ENCODE results near the gene GRM7. TPM values are rescaled to one million over a fixed set of nuclear protein-coding genes. Genes with fewer than 3 reads are reported as not detected.

Gene GRM7
- total and polyA plus RNA-seq, 2 donors (not counting 1 experiment from before 2014, with no cell fraction given), result not detected

GRCh38 chr3:7106635-7107034, 245.7 kb downstream of the GRM7 start:
- Mint-ChIP-seq H3K4me3 (no peak overlapping the region), H3K9me3 (ENCODE audit: insufficient read depth) (peaks cover 6% of the 10 kb centered on the region), H3K4me1 (no peaks in the 10 kb centered on the region), H3K27ac (no peak overlapping the region), H3K27me3 (no peaks in the 10 kb centered on the region)
- no peak overlapping the region for H3K4me2 ChIP-seq (replicated peaks; ENCODE audit: low read depth, low read length, poor library complexity, severe bottlenecking)
- no peak overlapping the region for H2AFZ ChIP-seq (ENCODE audit: insufficient read depth, low read depth, low read length, poor library complexity, severe bottlenecking)
- H3K27me3 ChIP-seq (replicated peaks in 1 of 4; ENCODE audit: control extremely low read depth in 1 of 4, control insufficient read depth in 3 of 4, insufficient read depth in 4 of 4, low read length in 3 of 4), result no peaks in the 10 kb centered on the region
- H3K9ac ChIP-seq (ENCODE audit: low read length), result no peak overlapping the region
- H4K20me1 ChIP-seq (ENCODE audit: control insufficient read depth, insufficient read depth, low read length, poor library complexity, severe bottlenecking), result no peaks in the 10 kb centered on the region
- H3K27ac ChIP-seq (ENCODE audit: low read length in 2 of 2), result no peak overlapping the region
- no CpG with 5 or more reads among the region's 1 CpG for WGBS (ENCODE audit: insufficient coverage)
- H3K4me1 ChIP-seq (ENCODE audit: control insufficient read depth in 2 of 2, insufficient read depth in 2 of 2, low read length in 2 of 2), result no peaks in the 10 kb centered on the region
- TF ChIP-seq EZH2 (IDR thresholded peaks at IDR 0.05; ENCODE audit: borderline replicate concordance, insufficient read depth, low read depth, low read length, poor library complexity, severe bottlenecking) (no peak), CTCF (IDR thresholded peaks at IDR 0.05) (no peak)
- intact Hi-C loops (cut with micrococcal nuclease), result no loop called here
- no peak overlapping the region for H3K4me3 ChIP-seq (ENCODE audit: control extremely low read depth in 1 of 5, extremely low read depth in 1 of 5, insufficient read depth in 1 of 5, low read depth in 2 of 5, low read length in 4 of 5)
- ChIA-PET POLR2A (no interaction called here), CTCF (no interaction called here)
- ATAC-seq (ENCODE audit: low read depth) (no peak), DNase-seq (no peak)
- H3K36me3 ChIP-seq (replicated peaks in 1 of 2; ENCODE audit: control extremely low read depth in 1 of 2, control insufficient read depth in 1 of 2, extremely low read depth in 1 of 2, insufficient read depth in 2 of 2, low read length in 1 of 2), result no peaks in the 10 kb centered on the region
- no peaks in the 10 kb centered on the region for H3K79me2 ChIP-seq (ENCODE audit: control insufficient read depth, insufficient read depth, low read length)
- H3K9me3 ChIP-seq (ENCODE audit: control extremely low read depth in 1 of 3, control insufficient read depth in 2 of 3, insufficient read depth in 1 of 3, low read length in 2 of 3), result no peaks in the 10 kb centered on the region

- POLR2A ChIA-PET, result no interaction called here
- H3K36me3 ChIP-seq (replicated peaks in 1 of 2; ENCODE audit: control extremely low read depth in 1 of 2, control insufficient read depth in 1 of 2, extremely low read depth in 1 of 2, insufficient read depth in 2 of 2, low read length in 1 of 2), result no peaks in the 10 kb centered on the region
- ATAC-seq (ENCODE audit: low read depth), result no peak
- H3K4me3 ChIP-seq (ENCODE audit: control extremely low read depth in 1 of 5, extremely low read depth in 1 of 5, insufficient read depth in 1 of 5, low read depth in 2 of 5, low read length in 4 of 5), result no peak overlapping the region
- H3K4me1 ChIP-seq (ENCODE audit: control insufficient read depth in 2 of 2, insufficient read depth in 2 of 2, low read length in 2 of 2), result no peaks in the 10 kb centered on the region
- no peaks in the 10 kb centered on the region for H3K79me2 ChIP-seq (ENCODE audit: control insufficient read depth, insufficient read depth, low read length)
- Mint-ChIP-seq H3K4me3 (no peak overlapping the region), H3K27me3 (no peaks in the 10 kb centered on the region), H3K9me3 (ENCODE audit: insufficient read depth) (peaks cover 6% of the 10 kb centered on the region), H3K4me1 (no peaks in the 10 kb centered on the region), H3K27ac (no peak overlapping the region)
- H3K9me3 ChIP-seq (ENCODE audit: control extremely low read depth in 1 of 3, control insufficient read depth in 2 of 3, insufficient read depth in 1 of 3, low read length in 2 of 3), result no peaks in the 10 kb centered on the region
- no peak overlapping the region for H3K27ac ChIP-seq (ENCODE audit: low read length in 2 of 2)
- WGBS (ENCODE audit: insufficient coverage), result 29% methylated on average over 1 of the region's 1 CpG
- DNase-seq, result no peak
- H3K27me3 ChIP-seq (replicated peaks in 1 of 4; ENCODE audit: control extremely low read depth in 1 of 4, control insufficient read depth in 3 of 4, insufficient read depth in 4 of 4, low read length in 3 of 4), result no peaks in the 10 kb centered on the region
- H2AFZ ChIP-seq (ENCODE audit: insufficient read depth, low read depth, low read length, poor library complexity, severe bottlenecking), result no peak overlapping the region
- TF ChIP-seq EZH2 (IDR thresholded peaks at IDR 0.05; ENCODE audit: borderline replicate concordance, insufficient read depth, low read depth, low read length, poor library complexity, severe bottlenecking), result no peak
- TF ChIP-seq CTCF (IDR thresholded peaks at IDR 0.05), result no peak
- no peaks in the 10 kb centered on the region for H4K20me1 ChIP-seq (ENCODE audit: control insufficient read depth, insufficient read depth, low read length, poor library complexity, severe bottlenecking)
- no peak overlapping the region for H3K9ac ChIP-seq (ENCODE audit: low read length)
- intact Hi-C loops (cut with micrococcal nuclease), result no loop called here
- CTCF ChIA-PET, result no interaction called here
- H3K4me2 ChIP-seq (replicated peaks; ENCODE audit: low read depth, low read length, poor library complexity, severe bottlenecking), result no peak overlapping the region
These were observed 251.7 kb downstream of the GRM7 start for GRCh38 chr3:7112523-7113056.
